NCI-H82 treated with DMSO at 0.1 percent for 48 hours (cell line): ENCODE measurements around the gene NDUFB10.
"Not testable (repeated sequence)": the region's sequence is repeated elsewhere in the genome, so short reads cannot be mapped to it uniquely, and the experiment has no call there.

Source experiments
- DNase-seq: peaks from one replicate; lab custom pipeline; 2025; ENCODE audit not compliant: unreplicated experiment; lab: John Stamatoyannopoulos, UW

The NDUFB10 gene

DNA sequence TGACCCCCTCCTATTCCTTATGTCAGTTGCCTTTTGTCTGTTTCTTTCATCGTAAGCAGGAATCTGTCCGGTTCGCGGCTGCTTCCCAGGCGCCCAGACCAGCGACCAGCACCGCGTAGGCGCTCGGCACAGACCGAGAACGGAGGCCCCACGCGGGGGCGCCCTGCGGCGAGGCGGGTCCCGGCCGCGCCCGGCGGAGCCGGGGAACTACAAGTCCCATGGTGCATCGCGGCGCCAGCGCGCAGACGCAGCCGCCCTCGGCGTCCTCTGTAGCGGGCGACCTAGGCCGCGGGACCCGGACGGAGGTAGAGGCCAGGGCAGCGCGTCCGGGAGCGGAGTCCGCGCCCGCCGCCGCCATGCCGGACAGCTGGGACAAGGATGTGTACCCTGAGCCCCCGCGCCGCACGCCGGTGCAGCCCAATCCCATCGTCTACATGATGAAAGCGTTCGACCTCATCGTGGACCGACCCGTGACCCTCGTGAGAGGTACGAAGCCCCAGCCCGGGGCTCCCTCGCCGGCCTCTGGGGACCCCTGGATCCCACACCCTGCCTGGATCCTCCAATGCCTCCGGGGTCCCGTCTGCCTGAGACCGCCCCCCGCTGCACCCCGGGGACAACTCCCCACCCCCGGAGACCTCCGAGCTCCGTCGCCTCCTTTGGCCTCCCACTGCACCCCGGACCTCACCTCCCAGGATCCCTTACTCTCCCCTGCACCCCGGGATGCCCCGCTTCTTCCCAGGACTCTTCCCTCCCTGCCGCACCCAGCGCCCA, at the start of gene NDUFB10:
Gene NDUFB10, plus strand, starts transcription at position 270 of the 771 bp plus-strand sequence. Its CDS starts 87 bp downstream, at position 357.
- peak; percentile 51 for DNase-seq

DNA sequence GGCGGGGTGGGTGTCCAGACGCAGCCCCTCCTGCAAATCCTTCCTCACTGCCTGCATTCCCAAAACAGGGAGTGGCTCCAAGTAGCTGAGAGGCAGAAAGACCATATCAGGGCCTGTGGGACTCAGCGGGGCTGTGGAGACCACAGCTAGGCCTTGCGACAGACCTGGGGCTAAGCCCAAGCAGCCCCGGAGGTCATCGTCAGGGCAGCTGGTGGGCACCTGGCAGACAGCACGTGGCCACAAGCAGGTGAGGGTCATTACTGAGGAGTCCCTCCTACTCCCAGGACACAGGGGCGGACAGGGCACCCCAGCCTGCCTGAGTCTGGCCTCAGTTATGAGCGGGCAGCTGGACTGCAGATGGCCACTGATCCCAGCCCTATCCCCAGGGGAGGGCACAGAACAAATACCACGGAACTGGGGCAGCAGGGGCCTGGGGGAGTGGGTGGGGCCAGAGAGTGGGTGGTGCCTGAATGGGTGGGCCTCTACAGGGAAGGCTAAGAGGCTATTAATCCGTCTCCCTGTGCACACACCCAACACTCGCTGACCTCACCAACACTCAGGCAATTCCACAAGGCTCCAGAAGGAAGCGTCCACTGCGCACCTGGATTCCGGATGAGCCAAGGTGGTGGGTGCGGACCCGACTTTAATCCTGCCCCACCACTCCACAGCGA, 49.6 kb upstream of the NDUFB10 start:
- peak; percentile 93 for DNase-seq

DNA sequence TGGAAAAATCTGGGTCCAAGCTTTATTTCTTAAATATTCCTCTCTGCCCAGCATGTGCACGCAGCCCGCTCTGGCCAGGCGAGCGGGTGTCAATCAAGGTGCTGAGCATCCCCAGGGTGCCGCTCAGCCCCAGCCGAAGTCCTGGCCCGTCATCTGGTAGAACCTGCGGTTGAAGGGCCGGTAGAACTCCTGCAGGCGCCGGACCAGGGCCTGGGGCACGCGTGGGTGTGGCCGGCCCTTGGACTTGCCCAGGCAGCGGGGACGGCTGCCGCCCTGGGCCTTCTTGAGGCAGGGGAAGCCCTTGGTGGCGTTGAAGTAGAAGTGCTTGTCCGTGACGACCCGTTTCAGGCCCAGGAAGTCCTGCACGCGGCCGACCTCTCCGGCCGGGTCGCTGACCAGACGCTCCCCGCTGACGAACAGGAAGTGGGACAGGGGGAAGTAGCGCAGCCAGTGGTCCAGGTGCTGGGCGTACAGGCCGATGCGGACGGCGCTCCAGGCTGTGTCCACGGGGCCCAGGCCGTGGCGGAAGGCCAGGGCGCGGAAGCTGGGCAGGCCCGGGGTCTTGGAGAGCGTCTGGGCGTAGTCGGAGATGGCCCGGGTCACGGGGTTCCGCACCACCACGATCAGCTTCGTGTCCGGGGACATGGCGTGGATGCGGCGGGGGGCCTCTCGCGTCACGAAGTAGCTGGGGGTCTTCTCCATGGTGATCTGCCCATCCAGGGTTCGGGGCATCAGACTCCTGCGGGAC, 47.7 kb upstream of the NDUFB10 start:
- DNase-seq, result no peak

DNA sequence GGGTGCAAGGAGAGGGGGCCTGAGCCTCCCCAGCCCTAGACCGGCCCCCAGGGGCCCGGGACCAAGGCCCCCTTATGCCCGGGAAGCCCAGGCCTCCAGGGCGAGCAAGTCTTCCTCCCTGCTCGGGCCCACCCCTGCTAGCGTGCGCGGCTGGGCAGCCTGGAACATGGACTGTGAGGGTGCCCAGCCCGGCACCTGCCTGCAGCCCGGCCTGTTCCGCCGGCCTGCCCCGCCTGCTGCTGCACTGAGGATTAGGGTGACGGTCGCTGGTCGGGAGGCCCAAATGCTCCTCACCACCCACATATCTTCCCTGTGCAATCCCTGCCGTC, 47.2 kb upstream of the NDUFB10 start:
- no peak for DNase-seq

DNA sequence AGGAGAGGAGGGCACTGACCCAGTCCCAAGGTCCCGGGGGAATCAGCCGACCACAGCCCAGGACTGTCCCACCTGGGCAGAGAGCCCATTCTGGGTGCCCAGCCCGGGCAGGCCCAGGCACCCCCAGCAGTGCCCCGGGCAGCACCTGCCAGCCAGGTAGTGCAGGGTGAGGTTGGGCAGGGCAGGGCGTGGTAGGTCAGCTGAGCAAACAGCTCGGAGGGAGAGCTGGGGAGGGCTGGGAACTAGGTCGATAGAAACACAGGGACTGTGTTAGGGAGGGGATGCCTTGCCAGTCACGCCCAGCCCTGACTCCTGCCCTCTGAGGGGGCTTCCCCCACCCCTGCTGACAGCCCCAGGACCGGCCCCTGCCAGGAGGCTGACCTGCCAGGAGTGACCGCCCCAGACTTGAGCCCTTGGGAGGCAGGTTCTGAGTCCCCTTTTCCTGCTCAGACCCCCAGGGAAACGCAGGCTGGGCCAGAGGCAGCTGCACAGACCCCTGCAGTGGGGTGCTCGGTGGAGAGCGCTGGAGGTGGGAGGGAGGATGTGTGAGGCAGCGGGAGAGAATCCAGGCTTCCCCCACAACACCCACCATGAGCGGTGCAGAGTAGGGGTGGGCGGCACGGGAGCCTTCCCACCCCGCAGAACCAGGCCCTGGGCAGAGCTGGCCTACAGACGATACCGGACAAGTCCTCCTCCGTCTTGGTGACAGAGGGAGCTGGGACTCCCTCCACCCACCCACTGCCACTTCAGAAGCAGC, 45.8 kb upstream of the NDUFB10 start:
- DNase-seq, result no peak

DNA sequence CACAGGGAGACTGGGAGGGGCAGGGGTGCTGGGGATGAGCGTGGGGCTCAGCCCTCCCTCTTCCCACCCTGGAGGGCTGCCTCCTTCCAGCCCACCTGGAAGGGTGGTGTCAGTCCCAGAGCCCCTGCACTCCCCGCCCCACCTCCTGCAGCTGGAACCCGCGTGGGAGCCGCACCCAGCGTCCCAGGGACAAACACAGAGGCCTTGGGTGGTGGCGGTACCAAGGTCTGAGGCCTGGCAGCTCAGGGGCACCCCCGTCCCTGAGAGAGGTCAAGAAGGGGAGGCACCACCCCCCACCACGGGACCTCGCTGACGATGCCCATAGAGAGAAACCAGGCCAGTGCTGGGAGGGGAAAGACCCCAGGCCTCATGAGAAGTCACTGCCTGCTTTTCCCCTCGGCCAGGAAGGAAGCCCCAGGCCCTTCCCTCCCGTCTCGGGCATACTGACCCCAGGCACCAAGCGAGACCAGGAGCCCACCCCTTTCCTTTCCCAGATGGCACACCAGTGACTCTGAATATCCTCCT, 45.2 kb upstream of the NDUFB10 start:
- DNase-seq, result no peak

DNA sequence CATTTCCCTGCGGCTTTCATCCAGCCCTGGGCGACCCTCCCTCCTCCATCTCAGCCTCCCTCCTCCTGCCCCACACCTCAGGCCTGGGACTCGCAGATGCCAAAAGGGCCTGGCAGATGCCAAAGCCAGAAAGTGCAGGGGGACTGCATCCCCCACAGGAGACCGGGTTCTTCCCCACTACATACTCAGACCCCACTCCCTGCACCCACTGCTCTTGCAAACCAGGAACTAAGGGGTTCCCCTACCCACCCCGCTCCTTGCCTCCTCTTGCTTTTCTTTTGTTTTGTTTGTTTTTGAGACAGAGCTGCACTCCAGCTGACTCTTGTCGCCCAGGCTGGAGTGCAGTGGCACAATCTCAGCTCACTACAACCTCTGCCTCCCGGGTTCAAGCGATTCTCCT, 44.4 kb upstream of the NDUFB10 start:
- no peak for DNase-seq

DNA sequence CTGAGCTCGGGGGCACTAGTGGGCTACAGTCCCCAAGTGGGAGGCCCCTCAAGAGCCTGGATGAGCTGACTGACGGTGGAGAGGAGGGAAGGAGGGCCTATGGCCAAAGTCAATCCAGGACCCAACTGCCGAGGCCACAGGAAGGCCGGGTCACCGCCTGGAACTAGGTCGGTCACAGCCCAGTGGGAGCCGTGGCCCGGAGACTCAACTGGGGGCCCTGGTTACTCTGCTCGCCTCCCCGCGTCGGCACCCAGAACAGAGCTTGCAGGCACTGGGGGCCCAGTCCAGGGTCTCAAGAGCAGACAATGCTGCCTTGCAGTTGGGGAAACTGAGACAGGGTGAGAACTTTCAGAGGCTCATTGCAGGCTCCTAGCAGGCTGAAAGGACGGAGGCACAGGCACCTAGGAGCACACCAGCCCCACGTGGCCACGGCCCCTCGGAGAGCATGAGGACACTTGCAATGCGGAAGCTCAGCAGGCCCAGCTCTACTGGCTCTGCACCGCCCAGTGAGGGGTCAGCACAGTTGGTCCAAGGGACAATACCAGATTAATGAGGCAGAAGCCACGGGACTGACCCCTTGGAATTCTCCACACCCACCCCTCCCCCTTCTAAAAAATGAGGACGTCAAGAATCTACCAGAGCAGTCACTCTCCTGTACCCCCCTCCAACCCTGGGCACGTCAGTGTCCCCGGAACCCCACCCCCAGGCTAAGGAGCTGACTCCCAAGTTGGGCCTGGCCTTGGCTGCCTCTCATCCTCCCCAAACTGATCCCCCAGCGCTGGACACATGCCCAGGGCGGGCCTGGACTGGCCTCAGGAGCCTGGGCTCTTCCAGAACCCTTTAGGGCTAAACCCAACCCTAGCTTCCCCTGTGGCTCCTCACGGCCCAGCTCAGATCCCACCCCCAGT, 43.4 kb upstream of the NDUFB10 start:
- no peak for DNase-seq

DNA sequence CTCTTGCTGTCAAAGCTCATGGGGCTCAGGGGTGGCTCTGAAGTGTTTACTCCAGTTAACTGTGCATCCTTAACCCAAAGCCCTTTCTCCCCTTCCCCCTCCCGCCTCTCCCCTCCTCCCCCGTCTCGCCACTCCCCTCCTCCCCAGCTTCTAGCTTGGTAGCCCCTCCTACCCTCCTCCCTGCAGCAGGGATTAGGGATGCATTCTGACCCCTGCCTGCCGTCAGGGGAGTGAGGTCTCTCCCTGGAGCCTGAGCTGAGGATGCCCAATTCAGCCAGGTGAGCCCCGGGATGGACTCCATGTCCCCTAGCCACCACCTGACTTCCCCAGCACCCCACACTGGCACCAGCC, 42.7 kb upstream of the NDUFB10 start:
- DNase-seq, result no peak

DNA sequence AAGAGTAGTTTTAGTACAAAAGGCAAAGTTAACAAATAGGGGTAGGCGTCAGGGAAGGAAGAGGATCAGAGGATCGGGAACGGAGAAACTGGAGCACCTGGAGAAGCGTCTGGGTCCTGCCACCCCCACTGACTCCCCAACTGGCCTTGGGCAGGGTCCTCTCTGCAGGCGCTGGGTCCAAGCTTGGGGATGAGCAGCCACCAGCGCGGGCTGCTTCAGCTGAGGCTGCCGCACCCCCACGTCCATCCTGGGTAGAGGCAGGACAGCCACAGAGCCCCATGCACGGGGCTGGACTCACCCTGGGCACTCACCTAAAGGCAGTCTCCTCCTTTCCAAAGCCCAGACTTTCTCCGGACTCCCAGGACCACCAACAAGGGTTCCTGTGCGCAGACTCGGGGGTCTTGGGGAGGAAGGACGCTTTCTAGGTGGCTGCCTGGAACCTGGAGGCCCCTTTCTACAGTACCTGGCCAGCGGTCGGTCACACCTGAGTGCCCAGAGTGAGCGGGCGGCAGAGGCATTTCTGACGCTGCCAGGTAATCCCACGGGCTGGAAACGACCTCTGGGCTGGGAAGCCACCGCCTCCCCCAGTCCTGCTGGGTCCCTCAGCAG, 42.2 kb upstream of the NDUFB10 start:
- no peak for DNase-seq

DNA sequence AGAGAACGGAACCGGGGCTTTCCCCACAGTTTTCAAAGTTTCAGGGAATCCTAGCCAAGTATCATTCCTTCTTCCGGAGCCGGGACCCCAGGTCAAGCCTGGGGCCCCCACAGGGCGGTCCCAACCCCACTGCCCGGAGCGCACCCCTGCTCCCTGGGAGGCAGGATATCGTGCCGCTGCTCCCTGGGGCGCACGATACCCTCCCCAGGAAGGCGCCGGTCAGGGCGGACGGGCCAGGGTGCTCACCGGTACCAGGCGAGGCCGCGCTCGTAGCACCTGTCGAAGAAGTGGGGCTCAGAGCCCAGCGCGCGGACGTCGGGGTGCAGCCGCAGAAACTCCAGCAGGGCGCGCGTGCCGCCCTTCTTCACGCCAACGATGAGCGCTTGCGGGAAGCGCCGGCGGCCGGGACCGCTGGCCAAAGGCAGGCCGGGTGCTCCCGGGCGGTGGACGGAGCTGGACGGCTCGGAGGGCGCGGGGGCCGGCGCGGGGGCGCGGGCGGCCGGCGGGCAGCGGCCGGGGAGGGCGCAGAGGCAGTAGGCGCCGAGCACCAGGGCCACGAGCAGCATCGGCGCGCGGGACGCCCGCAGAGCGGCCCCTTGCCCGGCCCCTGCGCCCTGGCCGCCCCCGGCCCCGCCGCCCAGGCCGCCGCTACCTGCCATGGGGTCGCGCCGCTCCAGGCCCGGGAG, 41.5 kb upstream of the NDUFB10 start:
- no peak for DNase-seq

DNA sequence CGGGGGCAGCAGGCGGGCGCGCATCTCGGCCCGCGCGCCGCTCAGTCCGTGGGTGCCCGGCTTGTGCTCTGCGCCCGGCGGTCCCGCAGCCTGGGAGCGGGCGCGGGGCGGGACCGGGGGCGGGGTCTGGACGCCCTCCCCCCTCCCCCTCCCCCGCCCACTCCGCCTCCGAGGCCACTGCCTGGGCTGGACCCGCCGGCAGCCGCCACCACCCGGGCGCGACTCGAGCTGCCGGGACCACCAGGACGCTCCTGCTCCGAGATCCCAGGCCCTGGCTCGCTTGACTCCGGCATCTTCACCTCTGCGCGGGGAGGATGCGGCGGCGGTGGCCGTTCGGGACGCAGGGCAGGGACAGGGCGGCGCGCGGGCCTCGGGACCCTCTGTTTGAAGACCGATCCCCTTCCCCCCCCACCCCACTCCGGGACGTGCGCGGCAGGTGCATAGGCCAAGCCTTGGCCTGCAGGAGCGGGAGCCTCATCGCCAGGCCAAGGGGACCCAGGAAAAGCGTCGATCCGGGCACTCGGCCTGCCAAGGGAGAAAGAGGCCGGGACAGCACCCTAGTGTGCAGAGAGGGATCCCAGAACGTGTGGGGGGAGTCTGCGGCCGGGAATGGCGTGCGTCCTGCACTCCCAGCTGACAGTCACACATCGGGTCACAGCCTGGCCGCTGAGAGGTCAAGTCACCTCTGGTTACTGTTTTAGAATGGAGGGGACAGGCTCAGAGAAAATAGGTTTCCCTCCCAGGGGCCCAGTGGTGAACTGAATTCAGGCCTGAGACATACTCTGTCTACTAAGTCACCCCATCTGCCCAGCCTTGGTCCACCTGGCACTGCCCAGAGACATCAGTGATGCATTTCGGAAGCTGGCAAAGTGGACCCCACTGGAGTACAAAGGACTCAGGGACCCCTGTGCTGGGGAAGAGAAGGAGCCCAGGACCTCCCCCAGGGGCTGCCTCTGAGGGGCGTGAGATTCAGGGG, 40.7 kb upstream of the NDUFB10 start, which contains the start of gene HS3ST6:
Gene HS3ST6, minus strand, starts transcription at position 65 of the 976 bp plus-strand sequence. CDS start 92 bp downstream, outside the sequence.
- no peak for DNase-seq

DNA sequence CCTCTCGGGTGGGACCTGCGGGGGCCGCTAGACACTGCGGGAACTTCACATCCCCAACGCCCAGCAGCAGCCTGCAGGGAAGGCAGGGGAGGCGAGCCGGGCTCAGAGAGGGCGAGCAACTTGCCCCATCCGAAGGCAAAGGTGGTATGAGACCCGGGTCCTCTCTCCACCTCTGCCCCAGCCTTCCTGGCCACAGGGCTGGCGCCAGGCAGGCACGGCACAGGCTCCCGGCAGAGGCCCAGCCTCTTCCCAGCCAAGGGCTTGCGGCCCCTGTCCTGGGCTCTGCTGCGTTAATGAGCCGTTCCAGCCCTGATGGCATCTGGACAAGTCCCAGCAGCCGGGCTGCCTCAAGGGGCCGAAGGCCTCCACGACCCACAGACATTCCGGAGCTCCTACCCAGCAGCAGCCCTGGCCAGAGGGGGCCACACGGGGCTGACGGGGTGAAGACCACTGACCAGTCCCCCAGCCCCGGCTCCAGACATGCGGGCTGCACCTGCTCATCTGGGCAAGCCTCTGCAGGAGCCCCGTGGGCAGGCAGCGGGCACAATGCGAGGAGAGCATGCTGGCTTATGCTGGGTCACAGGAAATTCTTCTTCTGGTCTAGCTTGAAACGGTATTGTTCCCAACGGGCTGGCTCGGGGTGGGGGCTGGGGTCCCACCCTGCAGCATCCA, 39.9 kb upstream of the NDUFB10 start:
- DNase-seq, result no peak

DNA sequence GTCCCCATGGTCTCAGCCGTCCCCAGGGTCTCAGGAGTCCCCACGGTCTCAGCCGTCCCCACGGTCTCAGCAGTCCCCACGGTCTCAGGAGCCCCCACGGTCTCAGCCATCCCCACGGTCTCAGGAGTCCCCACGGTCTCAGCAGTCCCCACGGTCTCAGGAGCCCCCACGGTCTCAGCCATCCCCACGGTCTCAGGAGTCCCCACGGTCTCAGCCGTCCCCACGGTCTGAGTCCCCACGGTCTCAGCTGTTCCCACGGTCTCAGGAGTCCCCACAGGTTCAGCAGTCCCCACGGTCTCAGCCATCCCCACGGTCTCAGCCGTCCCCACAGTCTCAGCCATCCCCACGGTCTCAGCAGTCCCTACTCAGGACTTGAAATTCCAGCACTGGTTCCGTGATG, 39.2 kb upstream of the NDUFB10 start:
- DNase-seq, result not testable (repeated sequence)

DNA sequence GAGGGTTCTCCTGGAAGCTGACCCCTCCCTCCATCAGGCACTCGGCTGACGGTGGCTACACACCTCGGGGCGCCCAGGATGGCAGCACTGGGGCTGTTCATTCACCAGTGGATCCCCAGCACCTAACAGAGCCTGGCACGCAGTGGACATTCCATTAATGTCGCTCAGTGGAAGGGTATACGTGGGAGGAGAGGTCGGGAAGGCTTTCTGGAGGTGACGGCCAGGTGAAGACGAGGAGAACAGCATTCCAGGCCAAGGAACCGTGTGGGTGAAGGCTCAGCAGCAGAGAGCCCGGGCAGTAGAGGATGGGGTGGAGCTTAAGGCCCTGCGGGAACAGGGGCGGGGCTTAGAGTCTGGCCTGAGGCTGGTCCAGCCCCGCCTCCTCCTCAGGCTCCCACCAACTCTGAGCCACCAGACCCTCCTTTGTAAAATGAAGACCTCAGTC, 38.6 kb upstream of the NDUFB10 start:
- peak; percentile 55 for DNase-seq

DNA sequence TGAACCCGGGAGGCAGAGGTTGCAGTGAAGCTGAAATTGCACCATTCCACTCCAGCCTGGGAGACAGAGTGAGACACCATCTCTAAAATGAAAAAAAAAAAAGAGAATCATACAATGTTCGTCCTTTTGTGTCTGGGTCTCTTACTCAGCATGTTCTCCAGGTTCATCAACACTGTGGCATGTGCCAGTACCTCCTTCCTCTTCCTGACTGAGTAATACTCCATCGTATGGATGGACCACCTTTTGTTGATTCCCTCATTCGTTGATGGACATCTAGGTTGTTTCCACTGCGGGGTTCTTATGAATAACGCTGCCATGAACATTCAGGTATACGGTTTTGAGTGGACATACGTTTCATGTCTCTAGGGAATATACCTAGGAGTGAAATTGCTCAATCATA, 37.0 kb upstream of the NDUFB10 start:
- no peak for DNase-seq
